Bronchial epithelial cell (primary cell): ENCODE results near the gene DDX51. TPM values are rescaled to one million over a fixed set of nuclear protein-coding genes. Genes with fewer than 3 reads are reported as not detected.

Experiments used
- DNase-seq: peaks from one replicate; pipeline ENCODE4 v3.0.0-alpha.2; 2010; ENCODE audit warnings: low read depth
- FAIRE-seq: peaks from 2 replicates; lab custom pipeline; 2011; peaks lifted over from hg19 to GRCh38; lab: Jason Lieb, UNC
- H3K27me3 ChIP-seq: 2 replicates; pipeline ENCODE4 v1.5.1; 2011; ENCODE audit warnings: low read length; ENCODE audit not compliant: control insufficient read depth, insufficient read depth
- H3K36me3 ChIP-seq: 2 replicates; pipeline ENCODE4 v1.5.1; 2011; ENCODE audit warnings: low read length; ENCODE audit not compliant: control insufficient read depth, insufficient read depth
- H3K4me3 ChIP-seq: 2 replicates; pipeline ENCODE4 v1.5.1; 2011; ENCODE audit warnings: mild to moderate bottlenecking, low read depth, low read length, control low read depth
- CTCF ChIP-seq: IDR thresholded peaks from 2 replicates; pipeline ENCODE4 v1.5.1; 2011; ENCODE audit warnings: mild to moderate bottlenecking, moderate library complexity, low read length, control low read depth, inconsistent platforms; ENCODE audit not compliant: insufficient read depth, severe bottlenecking
- total RNA-seq: library from RNA; depleted of rRNA; stranded (reverse); fragments of >200 nt; gene quantifications from 2 replicates; pipeline ENCODE4 v1.2.1, GENCODE V29; 2014

DDX51 gene
- total RNA-seq, 1 donor from 2014 or later: 10.0 TPM

- no peak for TF ChIP-seq CTCF
- FAIRE-seq: peak; percentile 7
- Histone ChIP-seq H3K36me3 (peaks cover 10% of the 10 kb centered on the region), H3K27me3 (no peaks in the 10 kb centered on the region), H3K4me3 (no peak overlapping the region)
- DNase-seq: no peak
These were observed 3.6 kb upstream of the DDX51 start for GRCh38 chr12:132147423-132148367.

DNA sequence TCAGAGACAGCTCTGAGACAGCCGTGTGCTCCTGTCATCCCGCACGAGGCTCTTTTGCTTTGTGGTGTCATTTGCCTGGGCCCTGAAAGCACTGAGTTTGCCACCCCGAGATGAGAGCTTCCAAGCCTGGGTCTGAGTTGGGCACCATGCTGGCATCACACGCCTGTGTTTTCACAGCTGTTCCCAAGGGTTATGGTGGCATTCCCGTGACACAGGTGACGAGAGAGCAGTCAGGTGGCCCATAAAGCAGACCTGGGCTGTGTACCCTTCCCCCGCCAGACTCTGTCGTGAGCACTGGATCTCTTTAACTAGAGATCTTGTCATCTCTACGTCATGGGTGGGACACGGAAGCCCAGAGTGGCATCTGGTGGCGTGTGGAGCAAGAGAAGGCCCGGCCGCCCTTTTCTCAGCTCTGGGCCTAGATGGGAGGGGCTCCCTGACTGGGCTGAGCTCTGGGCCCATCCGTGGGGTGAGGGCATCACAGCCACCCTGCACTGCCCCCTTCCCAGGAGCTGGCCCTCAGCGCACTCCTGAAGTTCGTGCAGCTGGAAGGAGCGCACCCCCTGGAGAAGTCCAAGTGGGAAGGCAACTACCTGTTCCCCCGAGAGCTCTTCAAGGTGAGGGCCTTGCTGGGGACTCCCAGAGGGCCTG, 2.8 kb upstream of the DDX51 start:
- H3K4me3 ChIP-seq: no peak overlapping the region
- DNase-seq (no peak), FAIRE-seq (no peak)
- no peaks in the 10 kb centered on the region for H3K27me3 ChIP-seq
- H3K36me3 ChIP-seq: peaks cover 16% of the 10 kb centered on the region
- no peak for TF ChIP-seq CTCF

- peaks cover 20% of the 10 kb centered on the region for H3K36me3 ChIP-seq
- DNase-seq (no peak), FAIRE-seq (peak; percentile 13)
- no peaks in the 10 kb centered on the region for H3K27me3 ChIP-seq
- no peak for TF ChIP-seq CTCF
- H3K4me3 ChIP-seq: no peak overlapping the region
These were observed 2.0 kb upstream of the DDX51 start for GRCh38 chr12:132146098-132146497.

DNA sequence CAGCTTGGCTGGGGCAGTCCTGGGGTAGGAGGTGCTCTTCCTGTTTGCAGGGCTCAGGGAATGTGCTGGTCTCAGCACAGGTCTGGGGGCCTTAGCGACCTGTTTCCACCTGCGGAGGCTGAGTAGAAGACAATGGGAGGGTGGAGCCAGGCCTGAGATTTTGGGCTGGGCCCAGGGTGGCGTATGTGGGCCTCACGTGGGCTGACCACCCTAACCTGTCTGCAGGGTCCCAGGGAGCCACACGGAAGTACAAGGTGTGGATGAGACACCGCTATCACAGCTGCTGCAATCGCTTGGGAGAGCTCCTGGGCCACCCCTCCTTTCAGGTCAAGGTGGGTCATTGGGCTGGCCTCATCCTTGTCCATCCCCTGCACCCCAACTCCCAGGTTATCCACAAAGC, 1.2 kb upstream of the DDX51 start:
- DNase-seq (no peak), FAIRE-seq (no peak)
- Histone ChIP-seq H3K36me3 (peaks cover 25% of the 10 kb centered on the region), H3K4me3 (peak overlapping the region; percentile 98), H3K27me3 (no peaks in the 10 kb centered on the region)
- no peak for TF ChIP-seq CTCF

DNA sequence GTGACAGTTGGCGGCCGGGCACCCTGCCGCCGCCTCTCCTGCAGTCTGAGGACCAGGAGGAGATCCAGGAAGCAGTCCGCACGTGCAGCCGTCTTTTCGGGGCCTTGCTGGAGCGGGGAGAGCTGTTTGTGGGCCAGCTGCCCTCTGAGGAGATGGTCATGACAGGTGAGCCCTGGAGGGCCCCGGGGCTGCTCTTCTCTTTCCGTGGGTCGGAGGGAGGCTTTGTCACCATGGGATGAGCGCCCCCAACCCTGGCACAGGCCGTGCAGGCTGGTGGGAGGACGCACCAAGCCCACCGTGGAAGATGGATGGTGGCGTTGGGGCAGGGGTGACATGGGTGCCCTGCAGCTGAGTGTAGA, 670 bp upstream of the DDX51 start:
- FAIRE-seq: no peak
- peaks cover 29% of the 10 kb centered on the region for H3K36me3 ChIP-seq

More for the DNA sequence above, 670 bp upstream of the DDX51 start:
- TF ChIP-seq CTCF: no peak
- no peak for DNase-seq
- Histone ChIP-seq H3K27me3 (no peaks in the 10 kb centered on the region), H3K4me3 (peak overlapping the region; percentile 98)
